GM12878 (cell line): ENCODE measurements around the gene KRT75. TPM values are rescaled to one million over a fixed set of nuclear protein-coding genes. Genes with fewer than 3 reads are reported as not detected.

Experiments used
- ATAC-seq: fragments of 200-7000 bp; cut with Tn5 transposase; 3 replicates; pipeline ENCODE4 v1.9.1; 2020; ENCODE audit warnings: mild to moderate bottlenecking, moderate library complexity
- BruUV-seq: library from RNA; stranded (reverse); fragments of 400-500 nt; replicated peaks from 2 replicates; lab custom pipeline; 2021; lab: Mats Ljungman, UMichigan
- CTCF ChIA-PET: fragments of 300-600 bp; sonication (Branson Sonifier 250); formaldehyde crosslinking; extraction: SDS; loops from one replicate; lab custom pipeline; 2021; ENCODE audit warnings: inconsistent platforms; lab: Yijun Ruan, JAX
- POLR2A ChIA-PET: fragments of 350-600 bp; formaldehyde crosslinking; extraction: SDS; loops from one replicate; lab custom pipeline; 2021; ENCODE audit warnings: inconsistent platforms; lab: Charles Lee
- RAD21 ChIA-PET: fragments of 300-600 bp; sonication (Branson Sonifier 250); formaldehyde crosslinking; loops from one replicate; lab custom pipeline; 2023; ENCODE audit warnings: antibody characterized with exemption; ENCODE audit not compliant: unreplicated experiment; lab: Charles Lee
- SMC1A ChIA-PET: fragments of 300-600 bp; sonication (Branson Sonifier 250); formaldehyde crosslinking; loops from one replicate; lab custom pipeline; 2023; ENCODE audit not compliant: unreplicated experiment, uncharacterized antibody; lab: Charles Lee
- DNase-seq: peaks from one replicate; pipeline ENCODE4 v3.0.0-alpha.2; 2011; ENCODE audit warnings: low read depth, low spot score
- FAIRE-seq: peaks from 3 replicates; lab custom pipeline; 2011; peaks lifted over from hg19 to GRCh38; lab: Jason Lieb, UNC
- H2AFZ ChIP-seq: 2 replicates; pipeline ENCODE4 v1.6.0; 2011; ENCODE audit warnings: low read depth, low read length, control low read depth; ENCODE audit not compliant: control insufficient read depth
- H3K27ac ChIP-seq: 2 replicates; pipeline ENCODE4 v1.5.1; 2011; ENCODE audit warnings: control low read depth; ENCODE audit not compliant: control insufficient read depth, insufficient read depth
- H3K27me3 ChIP-seq, 2 experiments: replicated peaks in 1 of 2; 2 replicates each; pipeline versions ENCODE4 v1.6.0 to v1.6.1; 2011; ENCODE audit warnings: low read length in 1 of 2; ENCODE audit not compliant: control insufficient read depth in 2 of 2, insufficient read depth in 2 of 2
- H3K36me3 ChIP-seq, 2 experiments: 2 replicates each; pipeline ENCODE4 v1.5.1; 2011; ENCODE audit warnings: low read length in 1 of 2; ENCODE audit not compliant: control insufficient read depth in 2 of 2, insufficient read depth in 2 of 2
- H3K4me1 ChIP-seq: 2 replicates; pipeline ENCODE4 v1.6.1; 2011; ENCODE audit warnings: mild to moderate bottlenecking, low read length, moderate library complexity, mixed read lengths; ENCODE audit not compliant: control insufficient read depth, insufficient read depth
- H3K4me2 ChIP-seq: 2 replicates; pipeline ENCODE4 v1.6.0; 2011; ENCODE audit warnings: control low read depth; ENCODE audit not compliant: control insufficient read depth, insufficient read depth
- H3K4me3 ChIP-seq: fragments of 200-600 bp; sonication (generic); 2 replicates; pipeline ENCODE4 v1.5.1; 2016
- H3K79me2 ChIP-seq: 2 replicates; pipeline ENCODE4 v1.6.0; 2011; ENCODE audit warnings: low read length; ENCODE audit not compliant: control insufficient read depth, insufficient read depth
- H3K9ac ChIP-seq: 2 replicates; pipeline ENCODE4 v1.8.0; 2011; ENCODE audit warnings: low read length, control low read depth, mixed read lengths; ENCODE audit not compliant: control insufficient read depth, insufficient read depth
- H3K9me3 ChIP-seq: replicated peaks from 3 replicates; pipeline ENCODE4 v1.5.1; 2011; ENCODE audit warnings: mild to moderate bottlenecking, low read length; ENCODE audit not compliant: control insufficient read depth, insufficient read depth
- H4K20me1 ChIP-seq: 2 replicates; pipeline ENCODE4 v1.6.0; 2011; ENCODE audit not compliant: control insufficient read depth, insufficient read depth
- ATF2 ChIP-seq: IDR thresholded peaks from 2 replicates; pipeline ENCODE4 v1.6.1; 2012; ENCODE audit warnings: low read length, inconsistent platforms
- BHLHE40 ChIP-seq, 2 experiments: fragments of 450-650 bp in 1 of 2; IDR thresholded peaks; 2 replicates each; pipeline ENCODE4 v1.6.1; 2011 to 2017; ENCODE audit warnings: low read depth in 2 of 2, borderline replicate concordance in 1 of 2, improper control_type of control experiment in 1 of 2, low read length in 1 of 2, mild to moderate bottlenecking in 1 of 2
- BMI1 ChIP-seq: fragments of 450-650 bp; IDR thresholded peaks from 2 replicates; pipeline ENCODE4 v1.6.1; 2016; ENCODE audit warnings: mild to moderate bottlenecking, moderate library complexity, borderline replicate concordance
- CEBPZ ChIP-seq: fragments of 150-350 bp; IDR thresholded peaks from 2 replicates; pipeline ENCODE4 v1.6.1; 2016; ENCODE audit warnings: low read depth, low read length
- CHD4 ChIP-seq: fragments of 200-600 bp; sonication (generic); IDR thresholded peaks from 2 replicates; pipeline ENCODE4 v1.6.1; 2016; ENCODE audit warnings: mild to moderate bottlenecking
- EGR1 ChIP-seq, 2 experiments: IDR thresholded peaks; 1 replicate in 1 of 2; 2 replicates in 1 of 2; pipeline ENCODE4 v1.6.1; 2011 to 2012; ENCODE audit warnings: low read depth in 2 of 2, low read length in 2 of 2, borderline replicate concordance in 1 of 2, mild to moderate bottlenecking in 1 of 2, moderate library complexity in 1 of 2
- ETV6 ChIP-seq, 2 experiments: fragments of 450-650 bp in 1 of 2; IDR thresholded peaks in 1 of 2; conservative IDR thresholded peaks in 1 of 2; 2 replicates each; pipeline ENCODE4 v1.6.1; 2014; ENCODE audit warnings: antibody characterized with exemption in 1 of 2, borderline replicate concordance in 1 of 2, low read depth in 1 of 2, mild to moderate bottlenecking in 1 of 2, moderate library complexity in 1 of 2
- KAT2A ChIP-seq: conservative IDR thresholded peaks from 2 replicates; pipeline ENCODE4 v1.6.1; 2011; ENCODE audit warnings: low read depth, low read length; ENCODE audit not compliant: control insufficient read depth
- KDM1A ChIP-seq: fragments of 200-600 bp; sonication (generic); IDR thresholded peaks from 2 replicates; pipeline ENCODE4 v1.6.1; 2016; ENCODE audit warnings: borderline replicate concordance
- MEF2B ChIP-seq: fragments of 450-650 bp; IDR thresholded peaks from 2 replicates; pipeline ENCODE4 v1.6.1; 2018; ENCODE audit warnings: mild to moderate bottlenecking, moderate library complexity; ENCODE audit not compliant: partially characterized antibody, poor library complexity, severe bottlenecking
- PBX3 ChIP-seq: IDR thresholded peaks from 2 replicates; pipeline ENCODE4 v1.6.1; 2011; ENCODE audit warnings: mild to moderate bottlenecking, low read depth, low read length, moderate library complexity; ENCODE audit not compliant: insufficient replicate concordance
- RCOR1 ChIP-seq: conservative IDR thresholded peaks from 2 replicates; pipeline ENCODE4 v1.6.1; 2012; ENCODE audit warnings: low read depth, low read length, improper control_type of control experiment
- SIX5 ChIP-seq: IDR thresholded peaks from 2 replicates; pipeline ENCODE4 v1.6.1; 2011; ENCODE audit warnings: mild to moderate bottlenecking, low read depth, low read length, moderate library complexity; ENCODE audit not compliant: severe bottlenecking
- SPI1 ChIP-seq: IDR thresholded peaks from 2 replicates; pipeline ENCODE4 v1.6.1; 2011; ENCODE audit warnings: low read depth, mild to moderate bottlenecking, low read length, moderate library complexity, borderline replicate concordance; ENCODE audit not compliant: insufficient read depth
- SREBF1 ChIP-seq: IDR thresholded peaks from 2 replicates; pipeline ENCODE4 v1.6.1; 2012; ENCODE audit warnings: mild to moderate bottlenecking, low read length
- TCF12 ChIP-seq: IDR thresholded peaks from 2 replicates; pipeline ENCODE4 v1.6.1; 2011; ENCODE audit warnings: low read depth, mild to moderate bottlenecking, low read length
- ZNF207 ChIP-seq: fragments of 450-650 bp; IDR thresholded peaks from 2 replicates; pipeline ENCODE4 v1.6.1; 2014; ENCODE audit warnings: antibody characterized with exemption, mild to moderate bottlenecking, borderline replicate concordance
- ZSCAN29 ChIP-seq: fragments of 450-650 bp; IDR thresholded peaks from 2 replicates; pipeline ENCODE4 v1.6.1; 2017; ENCODE audit warnings: mild to moderate bottlenecking, moderate library complexity
- WGBS: methylation state at CpG from one replicate; pipeline ENCODE4 v1.1.6; 2016; ENCODE audit warnings: low lambda C conversion rate; ENCODE audit not compliant: insufficient replicate concordance, insufficient coverage; ENCODE audit errors: missing lambda C conversion rate; 5-methylcytosine and 5-hydroxymethylcytosine counted together
- in situ Hi-C: fragments of 300-500 bp; cut with MboI; formaldehyde crosslinking; loops from 9 replicates; pipeline ENCODE4 v1.14.3; 2018; ENCODE audit warnings: mixed read lengths
- intact Hi-C: fragments of 100-400 bp; cut with micrococcal nuclease; formaldehyde crosslinking; loops from one replicate; pipeline ENCODE4 v1.14.2; 2022; ENCODE audit not compliant: unreplicated experiment
- polyA plus RNA-seq, 11 experiments: library from polyadenylated mRNA; depleted of rRNA in 4 of 11; unstranded in 6 of 11; stranded (reverse) in 5 of 11; fragments of >200 nt; fragmentation: Nextera tagmentation in 4 of 11; fragmentation: Illumina TruSeq in 1 of 11; extraction: Ambion mirVana in 4 of 11; extraction: Trizol in 1 of 11; gene quantifications; 1 replicate in 1 of 11; 2 replicates in 10 of 11; pipeline versions ENCODE4 v1.2.1 to v1.2.3, GENCODE V29; 2011 to 2016; ENCODE audit warnings: inconsistent platforms in 2 of 11, missing spikeins in 2 of 11, low read depth in 1 of 11
- total RNA-seq, 4 experiments: library from RNA; depleted of rRNA in 3 of 4; stranded (reverse); fragments of >200 nt in 3 of 4; fragmentation: Illumina TruSeq in 1 of 4; extraction: Trizol in 1 of 4; gene quantifications; 2 replicates each; pipeline versions ENCODE4 v1.2.1 to v1.2.3, GENCODE V29; 2013 to 2021

KRT75 gene
- total and polyA plus RNA-seq, 10 of the 15 experiments (the other 5 are each of a cell fraction or from before 2014, with no cell fraction given), result not detected

- Histone ChIP-seq H3K79me2 (no peaks in the 10 kb centered on the region), H3K27me3 (peaks cover 0 to 5% of the 10 kb centered on the region in 2 experiments; a peak in 2 of 4 replicates), H4K20me1 (no peaks in the 10 kb centered on the region), H3K4me1 (no peaks in the 10 kb centered on the region), H3K4me2 (no peak overlapping the region), H3K9ac (no peak overlapping the region), H3K27ac (no peak overlapping the region), H3K9me3 (no peaks in the 10 kb centered on the region), H2AFZ (no peak overlapping the region), H3K4me3 (no peak overlapping the region), H3K36me3 (no peaks in the 10 kb centered on the region)
- DNase-seq, result no peak
- intact Hi-C loops, result no loop called here
- BruUV-seq, result no TSS peak
- POLR2A ChIA-PET, result no interaction called here
- SMC1A ChIA-PET, result no interaction called here
- no peak for TF ChIP-seq ATF2
- TF ChIP-seq RCOR1, result no peak
- no peak for TF ChIP-seq MEF2B
- TF ChIP-seq BMI1, result no peak
- no peak for TF ChIP-seq CEBPZ
- no peak for TF ChIP-seq SPI1
- TF ChIP-seq ZSCAN29, result no peak
- no peak for TF ChIP-seq SREBF1
- no peak for TF ChIP-seq CHD4
- TF ChIP-seq PBX3, result no peak
- no peak for TF ChIP-seq SIX5
- no peak for TF ChIP-seq TCF12
- no peak for TF ChIP-seq ZNF207
- TF ChIP-seq EGR1 (IDR thresholded peaks at IDR 0.05; ENCODE audit: borderline replicate concordance in 1 of 2, low read depth in 2 of 2, low read length in 2 of 2), result no peak
- TF ChIP-seq KDM1A, result no peak
- TF ChIP-seq ETV6 (conservative IDR thresholded peaks at IDR 0.05 in 1 of 2, IDR thresholded peaks at IDR 0.05 in 1 of 2; ENCODE audit: borderline replicate concordance in 1 of 2, low read depth in 1 of 2), result no peak
- TF ChIP-seq KAT2A, result no peak
- TF ChIP-seq BHLHE40 (IDR thresholded peaks at IDR 0.05; ENCODE audit: borderline replicate concordance in 1 of 2, low read depth in 2 of 2, low read length in 1 of 2), result no peak
- in situ Hi-C loops, result no loop called here
- CTCF ChIA-PET, result no interaction called here
- RAD21 ChIA-PET, result no interaction called here
- no peak for ATAC-seq
- 6% methylated on average over 1 of the region's 1 CpG for WGBS
- no peak for FAIRE-seq
Measured at GRCh38 chr12:52455821-52456220, 21.6 kb upstream of the KRT75 start.
